ENCODE results near the gene APOBEC4. TPM values are rescaled to one million over a fixed set of nuclear protein-coding genes. Genes with fewer than 3 reads are reported as not detected.

The APOBEC4 gene
- polyA plus RNA-seq, 1 of the 3 experiments (the other 2 are of a cell fraction): not detected

GRCh38 chr1:183686229-183686628 is 33.1 kb upstream of the APOBEC4 start:
- H4K20me1 ChIP-seq (ENCODE audit: insufficient read depth): no peaks in the 10 kb centered on the region
- no peaks in the 10 kb centered on the region for H3K4me1 ChIP-seq (ENCODE audit: control insufficient read depth in 1 of 2, insufficient read depth in 2 of 2, low read depth in 1 of 2, low read length in 1 of 2)
- no peaks in the 10 kb centered on the region for H3K36me3 ChIP-seq (replicated peaks in 1 of 2; ENCODE audit: control insufficient read depth in 1 of 2, insufficient read depth in 2 of 2, low read length in 1 of 2)
- H3F3A ChIP-seq (replicated peaks; ENCODE audit: insufficient read depth): no peaks in the 10 kb centered on the region
- H3K9ac ChIP-seq: no peak overlapping the region
- no peak overlapping the region for H2AFZ ChIP-seq (ENCODE audit: low read depth)
- TF ChIP-seq TCF12 (IDR thresholded peaks at IDR 0.05): no peak
- TF ChIP-seq REST (IDR thresholded peaks at IDR 0.05; ENCODE audit: low read depth, low read length): no peak
- TF ChIP-seq FOXM1 (IDR thresholded peaks at IDR 0.05; ENCODE audit: low read depth): no peak
- no peak for TF ChIP-seq YY1 (IDR thresholded peaks at IDR 0.05; ENCODE audit: low read depth)
- no peak for TF ChIP-seq MXI1 (IDR thresholded peaks at IDR 0.05; ENCODE audit: low read depth, low read length)
- TF ChIP-seq, protein P1, sequence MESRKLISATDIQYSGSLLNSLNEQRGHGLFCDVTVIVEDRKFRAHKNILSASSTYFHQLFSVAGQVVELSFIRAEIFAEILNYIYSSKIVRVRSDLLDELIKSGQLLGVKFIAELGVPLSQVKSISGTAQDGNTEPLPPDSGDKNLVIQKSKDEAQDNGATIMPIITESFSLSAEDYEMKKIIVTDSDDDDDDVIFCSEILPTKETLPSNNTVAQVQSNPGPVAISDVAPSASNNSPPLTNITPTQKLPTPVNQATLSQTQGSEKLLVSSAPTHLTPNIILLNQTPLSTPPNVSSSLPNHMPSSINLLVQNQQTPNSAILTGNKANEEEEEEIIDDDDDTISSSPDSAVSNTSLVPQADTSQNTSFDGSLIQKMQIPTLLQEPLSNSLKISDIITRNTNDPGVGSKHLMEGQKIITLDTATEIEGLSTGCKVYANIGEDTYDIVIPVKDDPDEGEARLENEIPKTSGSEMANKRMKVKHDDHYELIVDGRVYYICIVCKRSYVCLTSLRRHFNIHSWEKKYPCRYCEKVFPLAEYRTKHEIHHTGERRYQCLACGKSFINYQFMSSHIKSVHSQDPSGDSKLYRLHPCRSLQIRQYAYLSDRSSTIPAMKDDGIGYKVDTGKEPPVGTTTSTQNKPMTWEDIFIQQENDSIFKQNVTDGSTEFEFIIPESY (IDR thresholded peaks at IDR 0.05; ENCODE audit: borderline replicate concordance, low read depth): no peak
- no peak for TF ChIP-seq NRF1 (IDR thresholded peaks at IDR 0.05; ENCODE audit: low read depth, low read length)
- TF ChIP-seq EZH2phosphoT487 (IDR thresholded peaks at IDR 0.05; ENCODE audit: borderline replicate concordance, low read depth): no peak
- no peak for TF ChIP-seq TAF1 (IDR thresholded peaks at IDR 0.05; ENCODE audit: borderline replicate concordance, low read depth, low read length)
- TF ChIP-seq RFX5 (IDR thresholded peaks at IDR 0.05; ENCODE audit: low read length): no peak
- TF ChIP-seq, protein P2, sequence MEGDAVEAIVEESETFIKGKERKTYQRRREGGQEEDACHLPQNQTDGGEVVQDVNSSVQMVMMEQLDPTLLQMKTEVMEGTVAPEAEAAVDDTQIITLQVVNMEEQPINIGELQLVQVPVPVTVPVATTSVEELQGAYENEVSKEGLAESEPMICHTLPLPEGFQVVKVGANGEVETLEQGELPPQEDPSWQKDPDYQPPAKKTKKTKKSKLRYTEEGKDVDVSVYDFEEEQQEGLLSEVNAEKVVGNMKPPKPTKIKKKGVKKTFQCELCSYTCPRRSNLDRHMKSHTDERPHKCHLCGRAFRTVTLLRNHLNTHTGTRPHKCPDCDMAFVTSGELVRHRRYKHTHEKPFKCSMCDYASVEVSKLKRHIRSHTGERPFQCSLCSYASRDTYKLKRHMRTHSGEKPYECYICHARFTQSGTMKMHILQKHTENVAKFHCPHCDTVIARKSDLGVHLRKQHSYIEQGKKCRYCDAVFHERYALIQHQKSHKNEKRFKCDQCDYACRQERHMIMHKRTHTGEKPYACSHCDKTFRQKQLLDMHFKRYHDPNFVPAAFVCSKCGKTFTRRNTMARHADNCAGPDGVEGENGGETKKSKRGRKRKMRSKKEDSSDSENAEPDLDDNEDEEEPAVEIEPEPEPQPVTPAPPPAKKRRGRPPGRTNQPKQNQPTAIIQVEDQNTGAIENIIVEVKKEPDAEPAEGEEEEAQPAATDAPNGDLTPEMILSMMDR (IDR thresholded peaks at IDR 0.05): no peak
- no peak for DNase-seq
- H3K9me3 ChIP-seq: no peaks in the 10 kb centered on the region
- H3K79me2 ChIP-seq (ENCODE audit: insufficient read depth): no peaks in the 10 kb centered on the region
- H3K4me3 ChIP-seq (ENCODE audit: low read depth in 2 of 2, low read length in 1 of 2): no peak overlapping the region
- H3K4me2 ChIP-seq: no peak overlapping the region
- H3K27ac ChIP-seq (ENCODE audit: low read depth in 2 of 2, low read length in 1 of 2): no peak overlapping the region
- H3K9me2 ChIP-seq: no peaks in the 10 kb centered on the region
- POLR2A ChIA-PET: no interaction called here
- CTCF ChIA-PET: interaction anchor here (0.6 to 1.9 kb wide), 6 partner anchors 21 to 230 kb away, joined by 3 to 9 read pairs (median 4); no protein-coding TSS in a partner anchor
- H3K27me3 ChIP-seq (ENCODE audit: insufficient read depth): no peaks in the 10 kb centered on the region

All from SK-N-SH (cell line).